ENCODE results near the gene CMSS1. TPM values are rescaled to one million over a fixed set of nuclear protein-coding genes. Genes with fewer than 3 reads are reported as not detected.
A peak's percentile ranks its signal among the peaks of the same experiment; 100 is the strongest.

CMSS1 gene
- total RNA-seq, 1 donor from 2014 or later = 35.7 TPM

- TF ChIP-seq CTCF (IDR thresholded peaks at IDR 0.05; ENCODE audit: unreplicated experiment) = no peak
- no peak overlapping the region for H3K27ac Mint-ChIP-seq
- no peaks in the 10 kb centered on the region for H3K27me3 Mint-ChIP-seq
- H3K4me3 Mint-ChIP-seq (ENCODE audit: low read depth) = no peak overlapping the region
- DNase-seq (ENCODE audit: low spot score, unreplicated experiment) = no peak
- no peaks in the 10 kb centered on the region for H3K9me3 Mint-ChIP-seq (ENCODE audit: low read depth)
- peaks cover 1% of the 10 kb centered on the region for H3K36me3 Mint-ChIP-seq (ENCODE audit: insufficient read depth)
- H3K4me1 Mint-ChIP-seq (ENCODE audit: low read depth) = peaks cover 45% of the 10 kb centered on the region
These were observed 122.7 kb downstream of the CMSS1 start for GRCh38 chr3:99940350-99940749.

- Mint-ChIP-seq H3K27ac (peak overlapping the region; percentile 58), H3K36me3 (ENCODE audit: insufficient read depth) (peaks cover 1% of the 10 kb centered on the region), H3K4me1 (ENCODE audit: low read depth) (peaks cover 49% of the 10 kb centered on the region), H3K27me3 (no peaks in the 10 kb centered on the region), H3K9me3 (ENCODE audit: low read depth) (no peaks in the 10 kb centered on the region), H3K4me3 (ENCODE audit: low read depth) (no peak overlapping the region)
- no peak for DNase-seq (ENCODE audit: low spot score, unreplicated experiment)
- no peak for TF ChIP-seq CTCF (IDR thresholded peaks at IDR 0.05; ENCODE audit: unreplicated experiment)
These were observed 123.5 kb downstream of the CMSS1 start for GRCh38 chr3:99941211-99941610.

GRCh38 chr3:99943931-99944761 is 126.5 kb downstream of the CMSS1 start:
- peak overlapping the region; percentile 88 for H3K27ac Mint-ChIP-seq
- H3K4me3 Mint-ChIP-seq (ENCODE audit: low read depth) = no peak overlapping the region
- peaks cover 1% of the 10 kb centered on the region for H3K36me3 Mint-ChIP-seq (ENCODE audit: insufficient read depth)
- H3K27me3 Mint-ChIP-seq = no peaks in the 10 kb centered on the region
- no peaks in the 10 kb centered on the region for H3K9me3 Mint-ChIP-seq (ENCODE audit: low read depth)
- no peak for TF ChIP-seq CTCF (IDR thresholded peaks at IDR 0.05; ENCODE audit: unreplicated experiment)
- DNase-seq (ENCODE audit: low spot score, unreplicated experiment) = no peak
- H3K4me1 Mint-ChIP-seq (ENCODE audit: low read depth) = peaks cover 47% of the 10 kb centered on the region

GRCh38 chr3:99945328-99945995 is 127.8 kb downstream of the CMSS1 start:
- no peak for TF ChIP-seq CTCF (IDR thresholded peaks at IDR 0.05; ENCODE audit: unreplicated experiment)
- peaks cover 1% of the 10 kb centered on the region for H3K36me3 Mint-ChIP-seq (ENCODE audit: insufficient read depth)
- H3K4me3 Mint-ChIP-seq (ENCODE audit: low read depth) = peak overlapping the region; percentile 8
- peak overlapping the region; percentile 88 for H3K27ac Mint-ChIP-seq
- no peaks in the 10 kb centered on the region for H3K27me3 Mint-ChIP-seq
- no peaks in the 10 kb centered on the region for H3K9me3 Mint-ChIP-seq (ENCODE audit: low read depth)
- H3K4me1 Mint-ChIP-seq (ENCODE audit: low read depth) = peaks cover 50% of the 10 kb centered on the region
- DNase-seq (ENCODE audit: low spot score, unreplicated experiment) = no peak

- H3K36me3 Mint-ChIP-seq (ENCODE audit: insufficient read depth) = no peaks in the 10 kb centered on the region
- H3K27ac Mint-ChIP-seq = no peak overlapping the region
These were observed 129.7 kb downstream of the CMSS1 start for GRCh38 chr3:99947356-99947755.

More at GRCh38 chr3:99947356-99947755, 129.7 kb downstream of the CMSS1 start:
- no peak for DNase-seq (ENCODE audit: low spot score, unreplicated experiment)
- no peaks in the 10 kb centered on the region for H3K9me3 Mint-ChIP-seq (ENCODE audit: low read depth)
- TF ChIP-seq CTCF (IDR thresholded peaks at IDR 0.05; ENCODE audit: unreplicated experiment) = no peak
- no peaks in the 10 kb centered on the region for H3K27me3 Mint-ChIP-seq
- H3K4me3 Mint-ChIP-seq (ENCODE audit: low read depth) = no peak overlapping the region
- peaks cover 58% of the 10 kb centered on the region for H3K4me1 Mint-ChIP-seq (ENCODE audit: low read depth)

Measured in progenitor cell of endocrine pancreas (in vitro differentiated cells).